Hematopoietic multipotent progenitor cell treated with erythropoietin and hydrocortisone succinate and interleukin-3 and kit ligand, for 8 days (in vitro differentiated cells): Measurements from ENCODE around the gene WEE1.

Experiments used
- DNase-seq: peaks from one replicate; pipeline ENCODE4 v3.0.0-alpha.2; 2015

The WEE1 gene

GRCh38 chr11:9567401-9567800 is 6.1 kb upstream of the WEE1 start:
- DNase-seq = no peak

- DNase-seq = no peak
These were observed 5.2 kb upstream of the WEE1 start for GRCh38 chr11:9568161-9568853.

GRCh38 chr11:9568854-9569587 is 4.4 kb upstream of the WEE1 start:
- peak; percentile 57 for DNase-seq

- DNase-seq = no peak
These were observed 3.8 kb upstream of the WEE1 start for GRCh38 chr11:9569588-9570164.

GRCh38 chr11:9570313-9571025 is 3.0 kb upstream of the WEE1 start:
- DNase-seq = no peak

- no peak for DNase-seq
These were observed 2.3 kb upstream of the WEE1 start for GRCh38 chr11:9571071-9571762.

GRCh38 chr11:9571763-9572115 is 1.7 kb upstream of the WEE1 start:
- DNase-seq = no peak

GRCh38 chr11:9573775-9574621 is 528 bp downstream of the WEE1 start:
- no peak for DNase-seq

GRCh38 chr11:9574622-9575259 is 1.3 kb downstream of the WEE1 start:
- DNase-seq = peak; percentile 38

- DNase-seq = peak; percentile 66
These were observed 2.1 kb downstream of the WEE1 start for GRCh38 chr11:9575260-9576240.

GRCh38 chr11:9576701-9577381 is 3.4 kb downstream of the WEE1 start:
- no peak for DNase-seq

GRCh38 chr11:9577556-9577955 is 4.1 kb downstream of the WEE1 start:
- DNase-seq = no peak

GRCh38 chr11:9580894-9581293 is 7.4 kb downstream of the WEE1 start:
- no peak for DNase-seq

GRCh38 chr11:9581556-9582161 is 8.2 kb downstream of the WEE1 start:
- DNase-seq = no peak

- no peak for DNase-seq
These were observed 17.2 kb downstream of the WEE1 start for GRCh38 chr11:9590717-9591116.

GRCh38 chr11:9594267-9595046 is 21.0 kb downstream of the WEE1 start:
- no peak for DNase-seq

GRCh38 chr11:9596926-9597464 is 23.5 kb downstream of the WEE1 start:
- no peak for DNase-seq

- no peak for DNase-seq
These were observed 26.7 kb downstream of the WEE1 start for GRCh38 chr11:9600166-9600565.
